H1 (cell line): ENCODE results near the gene SHMT2. TPM values are rescaled to one million over a fixed set of nuclear protein-coding genes. Genes with fewer than 3 reads are reported as not detected.
A peak's percentile ranks its signal among the peaks of the same experiment; 100 is the strongest.

Source experiments
- CTCF ChIA-PET: fragments of 300-600 bp; sonication (Branson Sonifier 250); formaldehyde crosslinking; loops from one replicate; lab custom pipeline; 2021; ENCODE audit not compliant: partially characterized antibody; lab: Charles Lee
- POLR2A ChIA-PET: fragments of 300-600 bp; sonication (Branson Sonifier 250); formaldehyde crosslinking; loops from one replicate; lab custom pipeline; 2021; ENCODE audit warnings: inconsistent platforms; ENCODE audit not compliant: partially characterized antibody; lab: Charles Lee
- DNase-seq, 2 experiments: peaks; one replicate each; pipeline versions ENCODE4 v3.0.0 to v3.0.0-alpha.2; 2010 to 2022; ENCODE audit warnings: low spot score in 2 of 2, low read depth in 1 of 2, mixed read lengths in 1 of 2
- FAIRE-seq: peaks from 2 replicates; lab custom pipeline; 2011; peaks lifted over from hg19 to GRCh38; lab: Jason Lieb, UNC
- H2AFZ ChIP-seq: 2 replicates; pipeline ENCODE4 v1.8.1; 2012; ENCODE audit warnings: low read length, inconsistent platforms
- H2AK5ac ChIP-seq: 2 replicates; pipeline ENCODE4 v1.6.1; 2013; ENCODE audit warnings: low read depth, low read length
- H2BK120ac ChIP-seq: replicated peaks from 2 replicates; pipeline ENCODE3; 2013; ENCODE audit warnings: low read depth, low read length, inconsistent platforms
- H2BK12ac ChIP-seq: 2 replicates; pipeline ENCODE4 v1.6.1; 2013; ENCODE audit warnings: low read depth, low read length
- H2BK15ac ChIP-seq: 2 replicates; pipeline ENCODE4 v1.6.1; 2013; ENCODE audit warnings: low read length
- H2BK20ac ChIP-seq: 2 replicates; pipeline ENCODE4 v1.6.1; 2013; ENCODE audit warnings: low read length
- H2BK5ac ChIP-seq: 2 replicates; pipeline ENCODE4 v1.6.1; 2013; ENCODE audit warnings: low read depth, low read length
- H3K14ac ChIP-seq: 2 replicates; pipeline ENCODE4 v1.6.1; 2013; ENCODE audit warnings: inconsistent platforms; ENCODE audit not compliant: insufficient read length
- H3K18ac ChIP-seq: 2 replicates; pipeline ENCODE4 v1.6.1; 2013; ENCODE audit warnings: low read length; ENCODE audit errors: extremely low read depth
- H3K23ac ChIP-seq: 2 replicates; pipeline ENCODE4 v1.6.1; 2013; ENCODE audit warnings: inconsistent platforms; ENCODE audit not compliant: insufficient read length
- H3K23me2 ChIP-seq: 2 replicates; pipeline ENCODE4 v1.6.1; 2013; ENCODE audit warnings: low read depth, low read length
- H3K27ac ChIP-seq: 2 replicates; pipeline ENCODE4 v1.6.1; 2011; ENCODE audit warnings: low read depth, low read length, inconsistent platforms
- H3K27me3 ChIP-seq, 4 experiments: replicated peaks in 1 of 4; 1 replicate in 1 of 4; 2 replicates in 3 of 4; pipeline versions ENCODE4 v1.6.1 to v1.8.1; 2011 to 2013; ENCODE audit warnings: low read length in 3 of 4, mild to moderate bottlenecking in 3 of 4, inconsistent platforms in 2 of 4, mixed read lengths in 2 of 4, moderate library complexity in 1 of 4; ENCODE audit not compliant: control insufficient read depth in 3 of 4, insufficient read depth in 3 of 4; ENCODE audit errors: extremely low read depth in 1 of 4
- H3K36me3 ChIP-seq, 4 experiments: 2 replicates each; pipeline versions ENCODE4 v1.6.1 to v1.8.1; 2011 to 2013; ENCODE audit warnings: mild to moderate bottlenecking in 4 of 4, low read length in 3 of 4, moderate library complexity in 2 of 4, control low read depth in 1 of 4, inconsistent platforms in 1 of 4; ENCODE audit not compliant: insufficient read depth in 4 of 4, control insufficient read depth in 2 of 4
- H3K4ac ChIP-seq: replicated peaks from 2 replicates; pipeline ENCODE3; 2013; ENCODE audit warnings: low read length, low read depth, mixed read lengths, inconsistent platforms; ENCODE audit not compliant: insufficient read length
- H3K4me1 ChIP-seq, 4 experiments: replicated peaks in 1 of 4; 1 replicate in 1 of 4; 2 replicates in 3 of 4; pipeline versions ENCODE4 v1.6.1 to v1.8.1; 2011 to 2013; ENCODE audit warnings: low read length in 3 of 4, inconsistent platforms in 2 of 4, mixed read lengths in 1 of 4; ENCODE audit not compliant: insufficient read depth in 4 of 4, control insufficient read depth in 3 of 4
- H3K4me2 ChIP-seq, 2 experiments: 2 replicates each; pipeline versions ENCODE4 v1.6.1 to v1.8.1; 2011 to 2013; ENCODE audit warnings: low read depth in 2 of 2, low read length in 2 of 2, control low read depth in 1 of 2, inconsistent platforms in 1 of 2, mild to moderate bottlenecking in 1 of 2; ENCODE audit not compliant: insufficient read depth in 1 of 2
- H3K4me3 ChIP-seq, 4 experiments: fragments of 200-600, 300-600 bp in 1 of 4; sonication (generic), shearing (Covaris generic), sonication (Bioruptor Twin) in 1 of 4; 2 replicates each; pipeline versions ENCODE4 v1.5.1 to v1.8.1; 2011 to 2016; ENCODE audit warnings: low read length in 4 of 4, low read depth in 3 of 4, control low read depth in 2 of 4, inconsistent platforms in 2 of 4, mild to moderate bottlenecking in 2 of 4, mixed read lengths in 1 of 4, moderate library complexity in 1 of 4; ENCODE audit not compliant: insufficient read depth in 2 of 4; ENCODE audit errors: extremely low read depth in 1 of 4
- H3K56ac ChIP-seq: replicated peaks from 2 replicates; pipeline ENCODE3; 2013; ENCODE audit warnings: low read depth, mild to moderate bottlenecking, mixed read lengths, low read length, inconsistent platforms; ENCODE audit not compliant: insufficient read length
- H3K79me1 ChIP-seq: 2 replicates; pipeline ENCODE4 v1.6.1; 2013; ENCODE audit warnings: low read depth, low read length, control low read depth
- H3K79me2 ChIP-seq, 2 experiments: 2 replicates each; pipeline versions ENCODE4 v1.6.1 to v1.8.1; 2012 to 2013; ENCODE audit warnings: low read length in 2 of 2, mild to moderate bottlenecking in 2 of 2, inconsistent platforms in 1 of 2; ENCODE audit not compliant: insufficient read depth in 2 of 2, control insufficient read depth in 1 of 2
- H3K9ac ChIP-seq, 4 experiments: replicated peaks in 1 of 4; 1 replicate in 1 of 4; 2 replicates in 3 of 4; pipeline versions ENCODE4 v1.6.1 to v1.8.1; 2011 to 2013; ENCODE audit warnings: low read depth in 3 of 4, low read length in 3 of 4, control low read depth in 2 of 4, mild to moderate bottlenecking in 2 of 4, moderate library complexity in 2 of 4, inconsistent platforms in 1 of 4; ENCODE audit errors: extremely low read depth in 1 of 4
- H3K9me3 ChIP-seq, 2 experiments: 2 replicates each; pipeline versions ENCODE4 v1.6.1 to v1.8.1; 2012 to 2013; ENCODE audit warnings: mild to moderate bottlenecking in 2 of 2, moderate library complexity in 2 of 2, control low read depth in 1 of 2, inconsistent platforms in 1 of 2, low read depth in 1 of 2, low read length in 1 of 2, mixed read lengths in 1 of 2; ENCODE audit not compliant: insufficient read depth in 2 of 2
- H4K20me1 ChIP-seq, 2 experiments: replicated peaks in 1 of 2; 2 replicates each; pipeline versions ENCODE3 to v1.8.1; 2011 to 2013; ENCODE audit warnings: inconsistent platforms in 2 of 2, low read length in 2 of 2, mild to moderate bottlenecking in 1 of 2; ENCODE audit not compliant: insufficient read depth in 2 of 2, control insufficient read depth in 1 of 2
- H4K5ac ChIP-seq: 2 replicates; pipeline ENCODE4 v1.6.1; 2013; ENCODE audit warnings: low read length, low read depth, mixed read lengths, inconsistent platforms; ENCODE audit not compliant: insufficient read length
- H4K8ac ChIP-seq: 2 replicates; pipeline ENCODE4 v1.8.0; 2013; ENCODE audit warnings: mild to moderate bottlenecking, moderate library complexity, low read length, inconsistent platforms; ENCODE audit not compliant: insufficient read depth; ENCODE audit errors: extremely low read depth
- H4K91ac ChIP-seq: replicated peaks from 2 replicates; pipeline ENCODE3; 2013; ENCODE audit warnings: low read length, mixed read lengths, inconsistent platforms; ENCODE audit not compliant: insufficient read length
- CHD2 ChIP-seq: IDR thresholded peaks from 2 replicates; pipeline ENCODE4 v1.6.1; 2012; ENCODE audit warnings: low read length, improper control_type of control experiment
- CREB1 ChIP-seq: IDR thresholded peaks from 2 replicates; pipeline ENCODE4 v1.6.1; 2012; ENCODE audit warnings: inconsistent platforms
- CTBP2 ChIP-seq: IDR thresholded peaks from 2 replicates; pipeline ENCODE4 v1.7.0; 2011; ENCODE audit warnings: borderline replicate concordance, mild to moderate bottlenecking, moderate library complexity, mixed read lengths, low read length; ENCODE audit not compliant: insufficient read depth, insufficient read length
- E2F6 ChIP-seq: IDR thresholded peaks from 2 replicates; pipeline ENCODE4 v1.6.1; 2012; ENCODE audit warnings: inconsistent platforms
- FOSL1 ChIP-seq: IDR thresholded peaks from 2 replicates; pipeline ENCODE4 v1.6.1; 2011; ENCODE audit warnings: mild to moderate bottlenecking, low read depth, low read length, moderate library complexity; ENCODE audit not compliant: insufficient read depth
- HDAC2 ChIP-seq, 2 experiments: fragments of 300-600 bp in 1 of 2; sonication (generic) in 1 of 2; IDR thresholded peaks; 2 replicates each; pipeline ENCODE4 v1.6.1; 2011 to 2012; ENCODE audit warnings: low read depth in 2 of 2, low read length in 2 of 2, mild to moderate bottlenecking in 2 of 2, moderate library complexity in 2 of 2, borderline replicate concordance in 1 of 2, inconsistent platforms in 1 of 2
- KDM1A ChIP-seq: fragments of 200-600, 300-600 bp; sonication (generic); IDR thresholded peaks from 2 replicates; pipeline ENCODE4 v1.7.1; 2016; ENCODE audit warnings: mild to moderate bottlenecking, low read length, borderline replicate concordance
- PHF8 ChIP-seq: fragments of 200-600 bp; sonication (generic); conservative IDR thresholded peaks from 2 replicates; pipeline ENCODE4 v1.7.1; 2012; ENCODE audit warnings: low read depth, mild to moderate bottlenecking, inconsistent platforms, low read length, moderate library complexity
- POLR2A ChIP-seq, 2 experiments: IDR thresholded peaks; 1 replicate in 1 of 2; 2 replicates in 1 of 2; pipeline ENCODE4 v1.6.1; 2011; ENCODE audit warnings: low read depth in 2 of 2, low read length in 2 of 2, mild to moderate bottlenecking in 2 of 2; ENCODE audit errors: control extremely low read depth in 1 of 2
- SIRT6 ChIP-seq: IDR thresholded peaks from one replicate; pipeline ENCODE4 v1.7.1; 2012; ENCODE audit warnings: low read length, inconsistent platforms
- TAF1 ChIP-seq: IDR thresholded peaks from 2 replicates; pipeline ENCODE4 v1.6.1; 2011; ENCODE audit warnings: mild to moderate bottlenecking, low read depth, low read length
- TCF12 ChIP-seq: IDR thresholded peaks from 2 replicates; pipeline ENCODE4 v1.6.1; 2011; ENCODE audit warnings: low read depth, mild to moderate bottlenecking, low read length
- WGBS, 2 experiments: shearing (Covaris generic) in 1 of 2; methylation state at CpG; one replicate each; pipeline versions ENCODE4 v1.1.6 to v1.1.7; 2013 to 2015; ENCODE audit warnings: low lambda C conversion rate in 2 of 2, mixed read lengths in 2 of 2, inconsistent platforms in 1 of 2, low coverage in 1 of 2, missing lambda C conversion rate in 1 of 2; ENCODE audit not compliant: insufficient replicate concordance in 2 of 2, insufficient coverage in 1 of 2, insufficient read length in 1 of 2; ENCODE audit errors: extremely low coverage in 1 of 2, missing lambda C conversion rate in 1 of 2; 5-methylcytosine and 5-hydroxymethylcytosine counted together
- polyA plus RNA-seq, 7 experiments: library from polyadenylated mRNA; depleted of rRNA in 3 of 7; stranded (reverse) in 5 of 7; unstranded in 2 of 7; fragments of >200 nt in 5 of 7; fragments of 200-250 nt in 2 of 7; gene quantifications; 1 replicate in 5 of 7; 2 replicates in 1 of 7; 4 replicates in 1 of 7; pipeline versions ENCODE4 v1.2.1 to v1.2.3, GENCODE V29; 2011 to 2013; ENCODE audit warnings: missing spikeins in 2 of 7, mixed read lengths in 2 of 7
- total RNA-seq: library from RNA; stranded (reverse); fragmentation: NEBNext Ultra II Directional; extraction: Animal tissue kit (Norgen Biotek cat#: 25700); gene quantifications from 2 replicates; pipeline ENCODE4 v1.2.1, GENCODE V29; 2021

The SHMT2 gene
- total and polyA plus RNA-seq, 2 of the 8 experiments (the other 6 are each of a cell fraction or from before 2014, with no cell fraction given): 274 to 520 TPM

GRCh38 chr12:57237596-57237931 is 8.1 kb downstream of the SHMT2 start:
- Histone ChIP-seq H2BK120ac (no peak overlapping the region), H3K23ac (no peak overlapping the region), H3K36me3 (peaks cover 16 to 21% (median 19%) of the 10 kb centered on the region in 4 experiments), H3K14ac (no peak overlapping the region), H4K91ac (no peak overlapping the region), H2AFZ (no peak overlapping the region), H4K5ac (no peak overlapping the region), H3K4me2 (peak overlapping the region; percentile 89 to 91), H3K27me3 (peaks cover 59 to 76% (median 71%) of the 10 kb centered on the region in 4 experiments), H3K4ac (no peak overlapping the region), H2BK5ac (no peak overlapping the region; the same call in 1 of the 2 replicates), H3K18ac (peak overlapping the region; percentile 60; the same call in 1 of the 2 replicates), H3K9me3 (no peaks in the 10 kb centered on the region), H2BK15ac (peak overlapping the region; percentile 88; the same call in 1 of the 2 replicates), H3K79me1 (no peaks in the 10 kb centered on the region; the same call in 1 of the 2 replicates), H3K4me3 (peak overlapping the region in 3 of 4 experiments; percentile 42 to 67 (median 64); a peak in 6 of 8 replicates), H2BK20ac (peak overlapping the region; percentile 90; the same call in 1 of the 2 replicates), H3K9ac (no peak overlapping the region), H4K8ac (no peak overlapping the region), H2BK12ac (peak overlapping the region; percentile 84; the same call in 1 of the 2 replicates), H3K23me2 (peaks cover 26% of the 10 kb centered on the region), H3K79me2 (no peaks in the 10 kb centered on the region), H2AK5ac (peak overlapping the region; percentile 91; the same call in 1 of the 2 replicates), H3K4me1 (peaks cover 6 to 65% (median 44%) of the 10 kb centered on the region in 4 experiments), H3K56ac (no peak overlapping the region), H3K27ac (no peak overlapping the region), H4K20me1 (peaks cover 24 to 34% of the 10 kb centered on the region in 2 experiments)
- ChIA-PET CTCF (interaction anchor here (0.6 to 27.9 kb wide), 14 partner anchors 9 to 219 kb away, joined by 3 to 726 read pairs (median 4); partner anchors contain the start of genes GLI1, INHBE, NXPH4 and SHMT2), POLR2A (interaction anchor here (0.7 to 23.7 kb wide), 13 partner anchors 4 to 282 kb away, joined by 3 to 852 read pairs (median 5); partner anchors contain the start of genes DDIT3, INHBE, NXPH4 and SHMT2)
- no peak for FAIRE-seq
- 37% methylated on average over 5 of the region's 5 CpGs; no CpG with 5 or more reads in 1 of the 2 experiments for WGBS, 2 experiments
- no peak for DNase-seq
- no peak for TF ChIP-seq KDM1A
- no peak for TF ChIP-seq CTBP2
- TF ChIP-seq CHD2: no peak
- no peak for TF ChIP-seq SIRT6
- no peak for TF ChIP-seq HDAC2 (IDR thresholded peaks at IDR 0.05; ENCODE audit: borderline replicate concordance in 1 of 2, low read depth in 2 of 2, low read length in 2 of 2)
- no peak for TF ChIP-seq E2F6
- no peak for TF ChIP-seq PHF8
- TF ChIP-seq POLR2A (IDR thresholded peaks at IDR 0.05; ENCODE audit: control extremely low read depth in 1 of 2, low read depth in 2 of 2, low read length in 2 of 2): no peak
- TF ChIP-seq TAF1: no peak
- no peak for TF ChIP-seq TCF12
- no peak for TF ChIP-seq FOSL1
- no peak for TF ChIP-seq CREB1
